ENCODE measurements around the gene MLC1. TPM values are rescaled to one million over a fixed set of nuclear protein-coding genes. Genes with fewer than 3 reads are reported as not detected.

MLC1 gene
- total RNA-seq, 2 donors from 2014 or later: 0.18 TPM; not detected in 1

DNA sequence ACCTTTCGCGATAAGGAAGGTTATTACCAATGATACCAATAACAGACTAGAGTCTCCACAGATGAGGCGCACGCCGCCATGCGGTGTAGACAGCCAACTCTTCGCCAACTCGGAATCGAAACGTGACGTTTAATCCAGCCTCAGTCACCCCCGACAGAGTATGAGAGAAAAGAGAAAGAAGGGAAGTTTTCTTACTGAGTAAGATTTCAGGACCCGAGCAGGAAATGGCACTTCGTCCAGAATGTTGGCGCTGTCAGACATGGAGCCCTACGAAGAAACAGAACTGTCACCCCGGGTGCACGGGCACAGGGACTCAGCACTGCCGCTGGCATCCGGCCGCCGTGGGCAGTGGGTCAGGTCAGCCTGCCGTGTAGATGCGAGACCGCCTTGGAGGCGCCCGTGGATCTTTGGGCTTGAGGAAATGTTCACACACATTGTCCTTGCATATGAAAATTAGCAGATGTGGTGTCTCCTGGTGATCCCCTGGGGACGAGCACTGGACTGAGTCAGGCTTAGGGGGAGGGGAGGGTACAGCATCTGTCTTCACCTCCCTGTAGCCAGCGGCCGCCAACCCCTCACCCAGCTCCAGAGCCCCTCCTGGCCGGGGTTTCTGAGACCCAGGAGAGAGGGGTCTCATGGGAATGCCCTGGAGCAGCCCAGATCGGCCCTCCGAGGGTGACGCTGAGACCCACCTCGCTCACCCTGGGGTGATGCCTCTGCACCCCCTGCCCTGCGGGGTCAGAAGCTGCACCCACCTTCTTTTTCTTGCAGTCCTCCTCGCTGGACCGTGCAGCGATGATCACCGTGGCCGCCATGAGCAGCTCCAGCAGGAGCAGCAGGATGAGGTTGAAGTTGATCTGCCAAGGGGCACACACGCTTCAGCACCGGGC lies 8.3 kb downstream of the MLC1 start:
- no peaks in the 10 kb centered on the region for H3K9me3 ChIP-seq (ENCODE audit: control insufficient read depth, low read length)
- Mint-ChIP-seq H3K9me3 (peaks cover 4% of the 10 kb centered on the region), H3K4me3 (no peak overlapping the region), H3K4me1 (no peaks in the 10 kb centered on the region), H3K27ac (no peak overlapping the region), H3K27me3 (ENCODE audit: insufficient read depth) (no peaks in the 10 kb centered on the region), H3K36me3 (ENCODE audit: low read depth) (no peaks in the 10 kb centered on the region)
- no peaks in the 10 kb centered on the region for H3K36me3 ChIP-seq (ENCODE audit: control insufficient read depth, insufficient read depth, low read length)
- peaks cover 5% of the 10 kb centered on the region for H3K4me1 ChIP-seq (ENCODE audit: control insufficient read depth, insufficient read depth, low read length)
- H3K27me3 ChIP-seq (ENCODE audit: control insufficient read depth, insufficient read depth, low read length, poor library complexity, severe bottlenecking): no peaks in the 10 kb centered on the region
- peak; percentile 38 for DNase-seq
- H3K27ac ChIP-seq (ENCODE audit: low read depth, low read length): no peak overlapping the region
- H3K9ac ChIP-seq (ENCODE audit: extremely low read depth, low read length, poor library complexity, severe bottlenecking): no peak overlapping the region
- TF ChIP-seq, protein P1, sequence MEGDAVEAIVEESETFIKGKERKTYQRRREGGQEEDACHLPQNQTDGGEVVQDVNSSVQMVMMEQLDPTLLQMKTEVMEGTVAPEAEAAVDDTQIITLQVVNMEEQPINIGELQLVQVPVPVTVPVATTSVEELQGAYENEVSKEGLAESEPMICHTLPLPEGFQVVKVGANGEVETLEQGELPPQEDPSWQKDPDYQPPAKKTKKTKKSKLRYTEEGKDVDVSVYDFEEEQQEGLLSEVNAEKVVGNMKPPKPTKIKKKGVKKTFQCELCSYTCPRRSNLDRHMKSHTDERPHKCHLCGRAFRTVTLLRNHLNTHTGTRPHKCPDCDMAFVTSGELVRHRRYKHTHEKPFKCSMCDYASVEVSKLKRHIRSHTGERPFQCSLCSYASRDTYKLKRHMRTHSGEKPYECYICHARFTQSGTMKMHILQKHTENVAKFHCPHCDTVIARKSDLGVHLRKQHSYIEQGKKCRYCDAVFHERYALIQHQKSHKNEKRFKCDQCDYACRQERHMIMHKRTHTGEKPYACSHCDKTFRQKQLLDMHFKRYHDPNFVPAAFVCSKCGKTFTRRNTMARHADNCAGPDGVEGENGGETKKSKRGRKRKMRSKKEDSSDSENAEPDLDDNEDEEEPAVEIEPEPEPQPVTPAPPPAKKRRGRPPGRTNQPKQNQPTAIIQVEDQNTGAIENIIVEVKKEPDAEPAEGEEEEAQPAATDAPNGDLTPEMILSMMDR (conservative IDR thresholded peaks at IDR 0.05): no peak
- WGBS, 2 experiments (ENCODE audit: insufficient coverage in 1 of 2, insufficient read length in 1 of 2): 91 to 93% methylated on average over 35 to 43 of the region's 43 CpGs
- H3K4me3 ChIP-seq (ENCODE audit: low read length): no peak overlapping the region

GRCh38 chr22:50074551-50075530 lies 10.4 kb downstream of the MLC1 start:
- no peaks in the 10 kb centered on the region for H3K27me3 ChIP-seq (ENCODE audit: control insufficient read depth, insufficient read depth, low read length, poor library complexity, severe bottlenecking)
- DNase-seq: peak; percentile 83
- Mint-ChIP-seq H3K4me3 (no peak overlapping the region), H3K27me3 (ENCODE audit: insufficient read depth) (no peaks in the 10 kb centered on the region), H3K27ac (peak overlapping the region; percentile 13), H3K36me3 (ENCODE audit: low read depth) (no peaks in the 10 kb centered on the region), H3K4me1 (no peaks in the 10 kb centered on the region), H3K9me3 (peaks cover 4% of the 10 kb centered on the region)
- no peaks in the 10 kb centered on the region for H3K9me3 ChIP-seq (ENCODE audit: control insufficient read depth, low read length)
- TF ChIP-seq, protein P1 (conservative IDR thresholded peaks at IDR 0.05): no peak
- H3K4me3 ChIP-seq (ENCODE audit: low read length): no peak overlapping the region
- 81 to 82% methylated on average over 24 to 32 of the region's 32 CpGs for WGBS, 2 experiments (ENCODE audit: insufficient coverage in 1 of 2, insufficient read length in 1 of 2)
- no peak overlapping the region for H3K9ac ChIP-seq (ENCODE audit: extremely low read depth, low read length, poor library complexity, severe bottlenecking)
- peak overlapping the region; percentile 83 for H3K27ac ChIP-seq (ENCODE audit: low read depth, low read length)
- H3K36me3 ChIP-seq (ENCODE audit: control insufficient read depth, insufficient read depth, low read length): no peaks in the 10 kb centered on the region
- peaks cover 5% of the 10 kb centered on the region for H3K4me1 ChIP-seq (ENCODE audit: control insufficient read depth, insufficient read depth, low read length)

DNA sequence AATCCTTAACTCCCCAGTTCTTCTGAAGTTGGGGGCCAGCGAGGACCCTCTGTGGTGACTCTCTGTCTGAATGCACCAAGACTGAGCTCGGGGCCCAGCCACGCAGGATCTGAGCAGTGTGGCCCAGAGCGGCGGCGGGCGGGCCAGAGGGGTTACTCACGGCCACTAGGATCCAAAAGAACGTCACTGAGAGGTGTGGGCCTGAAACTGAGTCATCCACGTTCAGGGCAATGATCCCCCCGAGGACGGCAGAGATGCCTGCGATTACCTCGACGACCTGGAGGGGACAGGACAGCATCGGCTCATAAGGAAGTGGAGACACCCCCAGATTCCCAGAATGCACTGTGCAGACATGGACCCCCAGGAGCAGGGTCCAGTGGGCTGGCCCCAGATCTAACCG lies 11.2 kb downstream of the MLC1 start:
- no peaks in the 10 kb centered on the region for H3K27me3 ChIP-seq (ENCODE audit: control insufficient read depth, insufficient read depth, low read length, poor library complexity, severe bottlenecking)
- WGBS, 2 experiments (ENCODE audit: insufficient coverage in 1 of 2, insufficient read length in 1 of 2): 83 to 85% methylated on average over 16 to 17 of the region's 17 CpGs
- TF ChIP-seq, protein P1 (conservative IDR thresholded peaks at IDR 0.05): peak; percentile 32

More for the DNA sequence above, 11.2 kb downstream of the MLC1 start:
- Mint-ChIP-seq H3K9me3 (peaks cover 4% of the 10 kb centered on the region), H3K4me1 (no peaks in the 10 kb centered on the region), H3K27ac (no peak overlapping the region), H3K27me3 (ENCODE audit: insufficient read depth) (no peaks in the 10 kb centered on the region), H3K4me3 (no peak overlapping the region), H3K36me3 (ENCODE audit: low read depth) (no peaks in the 10 kb centered on the region)
- H3K36me3 ChIP-seq (ENCODE audit: control insufficient read depth, insufficient read depth, low read length): no peaks in the 10 kb centered on the region
- H3K27ac ChIP-seq (ENCODE audit: low read depth, low read length): no peak overlapping the region
- H3K4me3 ChIP-seq (ENCODE audit: low read length): no peak overlapping the region
- DNase-seq: peak; percentile 61
- H3K9ac ChIP-seq (ENCODE audit: extremely low read depth, low read length, poor library complexity, severe bottlenecking): no peak overlapping the region
- no peaks in the 10 kb centered on the region for H3K9me3 ChIP-seq (ENCODE audit: control insufficient read depth, low read length)
- H3K4me1 ChIP-seq (ENCODE audit: control insufficient read depth, insufficient read depth, low read length): peaks cover 5% of the 10 kb centered on the region

Data from endodermal cell (in vitro differentiated cells).